Measurements from ENCODE around the gene DCXR.

DNA sequence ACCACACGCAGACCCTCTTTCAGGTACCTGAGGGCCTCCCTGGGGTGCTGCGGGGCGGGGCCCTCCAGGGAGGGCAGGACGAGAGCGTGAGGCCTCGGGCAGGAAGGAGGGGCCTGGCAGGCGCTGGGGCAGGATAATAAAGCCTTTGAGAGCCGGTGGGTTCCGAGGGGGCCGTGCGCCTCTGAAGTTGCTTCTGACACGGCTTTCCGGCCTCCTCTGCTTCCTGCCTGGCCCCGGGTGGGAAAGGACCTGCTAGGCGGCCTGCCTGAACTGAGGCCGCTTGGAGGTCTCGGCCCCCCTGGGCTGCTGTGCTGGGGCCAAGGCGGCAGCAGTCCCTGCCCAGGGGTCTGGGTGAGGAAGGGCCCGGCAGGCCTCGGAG lies 25.2 kb downstream of the DCXR start:
- TF ChIP-seq, protein P1, sequence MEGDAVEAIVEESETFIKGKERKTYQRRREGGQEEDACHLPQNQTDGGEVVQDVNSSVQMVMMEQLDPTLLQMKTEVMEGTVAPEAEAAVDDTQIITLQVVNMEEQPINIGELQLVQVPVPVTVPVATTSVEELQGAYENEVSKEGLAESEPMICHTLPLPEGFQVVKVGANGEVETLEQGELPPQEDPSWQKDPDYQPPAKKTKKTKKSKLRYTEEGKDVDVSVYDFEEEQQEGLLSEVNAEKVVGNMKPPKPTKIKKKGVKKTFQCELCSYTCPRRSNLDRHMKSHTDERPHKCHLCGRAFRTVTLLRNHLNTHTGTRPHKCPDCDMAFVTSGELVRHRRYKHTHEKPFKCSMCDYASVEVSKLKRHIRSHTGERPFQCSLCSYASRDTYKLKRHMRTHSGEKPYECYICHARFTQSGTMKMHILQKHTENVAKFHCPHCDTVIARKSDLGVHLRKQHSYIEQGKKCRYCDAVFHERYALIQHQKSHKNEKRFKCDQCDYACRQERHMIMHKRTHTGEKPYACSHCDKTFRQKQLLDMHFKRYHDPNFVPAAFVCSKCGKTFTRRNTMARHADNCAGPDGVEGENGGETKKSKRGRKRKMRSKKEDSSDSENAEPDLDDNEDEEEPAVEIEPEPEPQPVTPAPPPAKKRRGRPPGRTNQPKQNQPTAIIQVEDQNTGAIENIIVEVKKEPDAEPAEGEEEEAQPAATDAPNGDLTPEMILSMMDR (IDR thresholded peaks at IDR 0.05; ENCODE audit: low read depth, low read length), result no peak
- TF ChIP-seq EZH2phosphoT487 (IDR thresholded peaks at IDR 0.05; ENCODE audit: low read depth), result no peak

Measured in OCI-LY3 (cell line).